K562 (cell line): ENCODE results near the gene BRF1. TPM values are rescaled to one million over a fixed set of nuclear protein-coding genes. Genes with fewer than 3 reads are reported as not detected.
A peak's percentile ranks its signal among the peaks of the same experiment; 100 is the strongest.

Experiments
- ATAC-seq: fragments of 200-7000 bp; cut with Tn5 transposase; 3 replicates; pipeline ENCODE4 v1.9.1; 2020; ENCODE audit warnings: moderate library complexity
- BruUV-seq: library from RNA; stranded (reverse); fragments of 400-500 nt; replicated peaks from 2 replicates; lab custom pipeline; 2021; lab: Mats Ljungman, UMichigan
- CTCF ChIA-PET: fragments of 300-600 bp; formaldehyde crosslinking; extraction: SDS; loops from one replicate; lab custom pipeline; 2021; ENCODE audit warnings: low intra/inter-chr PET ratio; lab: Yijun Ruan, JAX
- POLR2A ChIA-PET: fragments of 300-600, 350-650 bp; sonication (Branson Sonifier 250); formaldehyde crosslinking; extraction: SDS; loops from one replicate; lab custom pipeline; 2021; ENCODE audit warnings: antibody characterized with exemption, inconsistent platforms; lab: Yijun Ruan, JAX
- DNase-seq, 4 experiments: peaks; one replicate each; pipeline versions ENCODE4 v3.0.0 to v3.0.0-alpha.2; 2011 to 2018; ENCODE audit warnings: low spot score in 3 of 4, mixed read lengths in 3 of 4; ENCODE audit errors: extremely low read depth in 1 of 4
- FAIRE-seq: peaks from 2 replicates; lab custom pipeline; 2011; peaks lifted over from hg19 to GRCh38; lab: Jason Lieb, UNC
- H2AFZ ChIP-seq: 2 replicates; pipeline ENCODE4 v1.6.0; 2011; ENCODE audit warnings: low read depth, low read length, control low read depth, inconsistent platforms
- H3K27ac ChIP-seq: fragments of 200-600 bp; 3 replicates; pipeline ENCODE4 v1.8.0; 2011; ENCODE audit warnings: low read depth, mild to moderate bottlenecking, control low read depth, inconsistent platforms, low read length, moderate library complexity, mixed read lengths; ENCODE audit errors: extremely low read depth
- H3K27me3 ChIP-seq, 2 experiments: fragments of 300-600 bp in 1 of 2; 2 replicates in 1 of 2; 3 replicates in 1 of 2; pipeline versions ENCODE4 v1.6.0 to v1.8.0; 2011; ENCODE audit warnings: inconsistent platforms in 2 of 2, low read length in 2 of 2, mild to moderate bottlenecking in 1 of 2, mixed read lengths in 1 of 2, moderate library complexity in 1 of 2; ENCODE audit not compliant: control insufficient read depth in 2 of 2, insufficient read depth in 2 of 2
- H3K36me3 ChIP-seq: fragments of 300-600 bp; 3 replicates; pipeline ENCODE4 v1.8.0; 2011; ENCODE audit warnings: mild to moderate bottlenecking, low read length, inconsistent platforms; ENCODE audit not compliant: control insufficient read depth, insufficient read depth
- H3K4me1 ChIP-seq, 2 experiments: fragments of 200-600 bp in 1 of 2; replicated peaks in 1 of 2; 2 replicates in 1 of 2; 3 replicates in 1 of 2; pipeline versions ENCODE4 v1.5.1 to v1.8.0; 2011; ENCODE audit warnings: inconsistent platforms in 2 of 2, low read length in 2 of 2, mild to moderate bottlenecking in 1 of 2, mixed read lengths in 1 of 2, moderate library complexity in 1 of 2; ENCODE audit not compliant: control insufficient read depth in 2 of 2, insufficient read depth in 2 of 2
- H3K4me2 ChIP-seq: 2 replicates; pipeline ENCODE4 v1.6.1; 2011; ENCODE audit warnings: low read length, control low read depth, inconsistent platforms, mixed read lengths; ENCODE audit not compliant: insufficient read depth
- H3K4me3 ChIP-seq: fragments of 200-600 bp; sonication (generic), shearing (Covaris generic); 2 replicates; pipeline ENCODE4 v1.5.1; 2016; ENCODE audit warnings: control low read depth, inconsistent platforms
- H3K79me2 ChIP-seq: fragments of 200-600 bp; 3 replicates; pipeline ENCODE4 v1.8.0; 2011; ENCODE audit warnings: low read length, inconsistent platforms; ENCODE audit not compliant: control insufficient read depth, insufficient read depth
- H3K9ac ChIP-seq, 2 experiments: 2 replicates each; pipeline versions ENCODE4 v1.6.0 to v1.6.1; 2011; ENCODE audit warnings: low read depth in 2 of 2, low read length in 2 of 2, control low read depth in 1 of 2, inconsistent platforms in 1 of 2, mild to moderate bottlenecking in 1 of 2, mixed read lengths in 1 of 2; ENCODE audit not compliant: insufficient read depth in 1 of 2
- H3K9me1 ChIP-seq: one replicate; pipeline ENCODE4 v1.6.0; 2011; ENCODE audit warnings: inconsistent platforms, mild to moderate bottlenecking, low read length, moderate library complexity; ENCODE audit not compliant: control insufficient read depth, insufficient read depth
- H3K9me3 ChIP-seq: replicated peaks from 2 replicates; pipeline ENCODE4 v1.5.1; 2011; ENCODE audit warnings: low read depth, low read length, inconsistent platforms; ENCODE audit not compliant: control insufficient read depth, insufficient read depth
- H4K20me1 ChIP-seq: replicated peaks from 2 replicates; pipeline ENCODE4 v1.6.1; 2011; ENCODE audit warnings: low read length, inconsistent platforms, mixed read lengths; ENCODE audit not compliant: control insufficient read depth, insufficient read depth
- CEBPG ChIP-seq, 3 experiments: fragments of 200-800 bp in 1 of 3; sonication (Bioruptor generic) in 1 of 3; sonication (generic) in 1 of 3; formaldehyde crosslinking in 1 of 3; IDR thresholded peaks in 2 of 3; conservative IDR thresholded peaks in 1 of 3; 2 replicates each; pipeline versions ENCODE4 v1.6.1 to v1.8.0; 2016 to 2022; ENCODE audit warnings: missing compliant biosample characterization in 2 of 3, missing genetic modification characterization in 2 of 3, mild to moderate bottlenecking in 1 of 3, missing genetic modification reagents in 1 of 3
- RBM15 ChIP-seq: fragments of 200-400 bp; formaldehyde crosslinking; IDR thresholded peaks from 2 replicates; pipeline ENCODE4 v1.6.1; 2018; ENCODE audit warnings: mild to moderate bottlenecking, low read length, moderate library complexity; ENCODE audit not compliant: insufficient read depth
- RERE ChIP-seq: sonication (generic); formaldehyde crosslinking; IDR thresholded peaks from 2 replicates; pipeline ENCODE4 v1.8.0; 2023; ENCODE audit warnings: missing genetic modification reagents, mild to moderate bottlenecking, borderline replicate concordance
- TSHZ1 ChIP-seq: fragments of 250-450 bp; sonication (Bioruptor Pico); IDR thresholded peaks from 2 replicates; pipeline ENCODE4 v1.4.0; 2020; ENCODE audit warnings: mild to moderate bottlenecking, moderate library complexity
- WGBS: fragments of 100-300 bp; shearing (Covaris generic); methylation state at CpG from one replicate; pipeline ENCODE4 v1.1.6; 2016; ENCODE audit warnings: low coverage, mixed read lengths; ENCODE audit not compliant: insufficient coverage; ENCODE audit errors: missing lambda C conversion rate; 5-methylcytosine and 5-hydroxymethylcytosine counted together
- in situ Hi-C: fragments of 300-500 bp; cut with MboI; formaldehyde crosslinking; loops from 4 replicates; pipeline ENCODE4 v1.15.0; 2018; ENCODE audit warnings: inconsistent platforms, mixed read lengths
- intact Hi-C: fragments of 100-400 bp; cut with micrococcal nuclease; formaldehyde crosslinking; loops from 2 replicates; pipeline ENCODE4 v1.14.2; 2022
- polyA plus RNA-seq, 8 experiments: library from polyadenylated mRNA; depleted of rRNA in 4 of 8; stranded (reverse) in 5 of 8; unstranded in 3 of 8; fragments of >200 nt; fragmentation: Nextera tagmentation in 2 of 8; fragmentation: Illumina TruSeq in 1 of 8; extraction: Ambion mirVana in 2 of 8; extraction: Trizol in 1 of 8; gene quantifications; 2 replicates each; pipeline versions ENCODE4 v1.2.1 to v1.2.3, GENCODE V29; 2011 to 2014; ENCODE audit warnings: inconsistent platforms in 1 of 8, missing spikeins in 1 of 8
- total RNA-seq, 7 experiments: library from RNA; depleted of rRNA in 6 of 7; stranded (reverse); fragments of >200 nt in 6 of 7; fragmentation: Illumina TruSeq in 2 of 7; extraction: Trizol in 2 of 7; gene quantifications; 2 replicates each; pipeline versions ENCODE4 v1.2.1 to v1.2.3, GENCODE V29; 2011 to 2021; ENCODE audit warnings: low replicate concordance in 1 of 7

BRF1 gene
- total and polyA plus RNA-seq, 9 of the 15 experiments (the other 6 are each of a cell fraction or from before 2014, with no cell fraction given), result 0.14 to 24.6 (median 8.2) TPM

GRCh38 chr14:105201156-105201924 is 99.5 kb downstream of the BRF1 start (continued):
- TF ChIP-seq RERE (CRISPR knock-in tag), result no peak
- TF ChIP-seq, all 486 proteins: peak for 0

- ChIA-PET POLR2A (no interaction called here), CTCF (interaction anchor here (1.3 kb wide), 1 partner anchor 152 kb away, joined by 3 read pairs; no protein-coding TSS in a partner anchor)
- no peaks in the 10 kb centered on the region for H3K9me1 ChIP-seq
- in situ Hi-C loops (loop anchor here (5.0 kb wide), 1 partner anchor 67 kb away; no protein-coding TSS in a partner anchor), intact Hi-C loops (loop anchor here (5.0 kb wide), 1 partner anchor 82 kb away; no protein-coding TSS in a partner anchor)
- H3K4me3 ChIP-seq, result no peak overlapping the region
- H3K36me3 ChIP-seq, result no peaks in the 10 kb centered on the region
- H3K4me1 ChIP-seq, result peaks cover 6 to 76% of the 10 kb centered on the region in 2 experiments; a peak in 3 of 5 replicates
- peaks cover 0 to 11% of the 10 kb centered on the region in 2 experiments; a peak in 2 of 5 replicates for H3K27me3 ChIP-seq
- H4K20me1 ChIP-seq, result peaks cover 12% of the 10 kb centered on the region; the same call in 1 of the 2 replicates
- H3K9me3 ChIP-seq, result no peaks in the 10 kb centered on the region
- no peak overlapping the region for H3K4me2 ChIP-seq
- H2AFZ ChIP-seq, result no peak overlapping the region
- no peak overlapping the region for H3K27ac ChIP-seq
- 39% methylated on average over 16 of the region's 16 CpGs for WGBS
- DNase-seq (no peak), FAIRE-seq (no peak), ATAC-seq (no peak)
- H3K9ac ChIP-seq, result 0 out of 4 replicates have a peak overlapping the region, but pooled peaks of 1 of the 2 experiments have one; percentile 9
- BruUV-seq, result no TSS peak
- H3K79me2 ChIP-seq, result no peaks in the 10 kb centered on the region
- no peak for TF ChIP-seq RBM15
- no peak for TF ChIP-seq CEBPG (CRISPR knock-in tag; IDR thresholded peaks at IDR 0.05)
- no peak for TF ChIP-seq CEBPG (tag; conservative IDR thresholded peaks at IDR 0.05 in 1 of 2, IDR thresholded peaks at IDR 0.05 in 1 of 2)
- TF ChIP-seq TSHZ1 (CRISPR knock-in tag), result no peak
Observed at GRCh38 chr14:105200641-105201040, 100.2 kb downstream of the BRF1 start.
